GM18861 (cell line): ENCODE results near the gene ARMC5.
A peak's percentile ranks its signal among the peaks of the same experiment; 100 is the strongest.
"Not testable (repeated sequence)": the region's sequence is repeated elsewhere in the genome, so short reads cannot be mapped to it uniquely, and the experiment has no call there.

Experiments
- ATAC-seq: cut with Tn5 transposase; IDR thresholded peaks from one replicate; pipeline ENCODE4 v1.9.1; 2021; ENCODE audit not compliant: unreplicated experiment

ARMC5 gene

DNA sequence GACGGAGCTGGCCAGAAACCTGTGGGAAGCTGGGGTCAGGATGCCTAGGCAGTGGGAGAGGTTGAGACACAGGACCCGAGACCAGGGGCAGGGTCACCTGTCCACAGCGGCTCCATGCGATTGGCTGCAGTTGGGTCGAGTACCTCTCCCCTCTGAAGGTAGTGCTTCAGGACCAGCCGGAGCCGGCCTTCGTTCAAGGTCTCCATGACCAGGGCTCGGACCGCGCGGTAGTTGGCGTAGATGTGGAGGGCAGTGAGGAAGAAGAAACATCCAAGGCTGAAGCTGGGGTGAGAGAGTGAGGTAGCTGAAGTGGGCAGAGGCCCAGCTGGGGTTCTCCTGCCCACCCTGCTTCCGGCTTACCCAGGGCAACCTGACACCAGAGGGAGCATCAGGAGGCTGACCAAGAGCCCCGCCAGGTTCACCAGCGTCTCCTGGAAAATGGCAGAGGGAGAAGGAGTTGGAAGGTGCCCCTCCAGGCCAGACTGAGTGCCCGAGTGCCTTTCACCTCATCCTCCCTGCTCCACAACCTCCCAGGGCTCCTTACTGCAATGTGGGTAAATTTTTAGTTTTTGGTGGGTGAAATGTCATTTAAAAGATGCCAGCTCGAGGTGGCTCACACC is 34.3 kb downstream of the ARMC5 start:
- ATAC-seq = no peak

DNA sequence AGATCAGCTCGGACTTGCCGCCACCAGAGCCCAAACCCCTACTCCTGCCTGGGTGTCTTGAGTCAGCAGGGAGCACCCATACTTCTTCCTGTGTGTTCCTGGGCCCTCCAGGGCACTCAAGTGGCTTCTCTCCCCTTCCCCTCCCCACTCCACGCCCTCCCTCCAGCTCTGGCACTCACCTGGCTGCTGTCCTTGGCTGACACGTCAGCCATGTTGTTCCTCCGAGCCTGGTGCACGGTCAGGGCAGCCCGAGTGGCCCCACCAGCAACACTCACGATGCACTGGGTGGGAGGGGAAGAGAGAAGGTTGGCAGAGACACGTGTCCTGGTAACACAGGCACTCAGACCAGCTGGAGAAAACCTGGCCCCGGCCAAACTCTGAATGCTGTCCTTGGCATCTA is 37.4 kb downstream of the ARMC5 start:
- ATAC-seq = no peak

- no peak for ATAC-seq
Measured at GRCh38 chr16:31498493-31498892, 39.2 kb downstream of the ARMC5 start.

DNA sequence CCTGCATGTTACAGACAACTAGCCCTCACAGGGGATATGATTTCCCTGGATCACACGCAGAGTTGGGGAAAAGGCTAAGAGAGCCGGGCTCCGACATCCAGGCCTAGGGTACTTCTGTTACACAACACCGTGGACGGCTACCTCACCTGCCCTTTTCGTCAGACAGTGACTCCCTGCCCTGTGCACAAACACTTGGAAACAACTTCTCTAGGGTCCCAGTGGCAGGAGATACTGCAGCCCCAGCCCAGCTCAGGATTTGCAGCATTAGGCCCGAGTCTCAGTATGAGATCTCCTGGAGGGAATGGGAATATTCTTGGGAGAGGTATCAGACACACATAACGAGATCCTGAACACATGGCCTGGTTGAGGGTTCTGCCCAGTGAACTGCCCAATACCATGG is 40.6 kb downstream of the ARMC5 start:
- no peak for ATAC-seq

DNA sequence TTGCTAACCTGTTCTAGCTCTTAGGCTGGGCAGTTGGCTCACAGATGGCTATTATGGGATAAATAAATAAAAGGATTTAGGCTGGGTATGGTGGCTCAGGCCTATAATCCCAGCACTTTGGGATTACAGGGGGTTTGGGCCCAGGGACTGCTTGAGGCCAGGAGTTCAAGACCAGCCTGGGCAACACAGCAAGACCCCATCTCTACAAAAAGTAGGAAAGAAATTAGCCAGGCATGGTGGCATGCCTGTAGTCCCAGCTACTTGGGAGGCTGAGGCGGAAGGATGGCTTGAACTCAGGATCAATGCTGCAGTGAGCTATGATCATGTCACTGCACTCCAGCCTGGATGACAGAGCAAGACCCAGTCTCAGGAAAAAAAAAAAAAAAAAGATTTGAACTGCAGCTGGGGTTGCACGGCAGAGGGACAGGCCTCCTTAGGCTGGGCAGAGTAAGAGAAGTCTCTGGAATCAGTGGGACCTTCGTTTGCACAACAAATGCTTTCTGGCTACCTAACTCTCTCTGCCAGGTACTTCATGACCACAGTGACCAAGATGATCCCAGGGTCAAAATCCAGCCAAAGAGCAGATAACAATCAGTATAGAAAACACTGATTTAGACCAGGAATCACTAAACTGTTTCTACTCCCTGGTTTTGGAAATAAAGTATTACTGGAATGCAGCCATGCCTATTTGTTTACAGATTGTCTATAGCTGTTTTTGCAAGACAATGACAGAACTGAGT is 42.1 kb downstream of the ARMC5 start:
- ATAC-seq = no peak

DNA sequence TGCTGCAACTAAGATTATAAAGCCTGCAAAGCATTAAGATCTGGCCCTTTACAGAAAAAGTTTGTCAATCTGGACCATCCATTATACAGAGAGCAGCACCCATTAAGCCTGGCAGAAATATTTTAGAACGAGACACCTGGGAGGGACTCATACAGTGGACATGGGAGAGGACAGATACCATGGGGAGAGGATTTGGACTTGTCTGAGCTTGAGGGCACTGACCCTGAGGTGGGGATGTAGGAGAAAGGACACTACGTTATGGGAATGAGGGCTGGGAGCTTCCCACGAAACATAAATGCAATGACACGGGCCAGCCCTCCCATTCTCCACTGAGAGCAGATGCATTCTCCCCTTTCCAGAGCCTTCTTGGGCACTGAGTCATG is 42.7 kb downstream of the ARMC5 start:
- ATAC-seq = no peak

DNA sequence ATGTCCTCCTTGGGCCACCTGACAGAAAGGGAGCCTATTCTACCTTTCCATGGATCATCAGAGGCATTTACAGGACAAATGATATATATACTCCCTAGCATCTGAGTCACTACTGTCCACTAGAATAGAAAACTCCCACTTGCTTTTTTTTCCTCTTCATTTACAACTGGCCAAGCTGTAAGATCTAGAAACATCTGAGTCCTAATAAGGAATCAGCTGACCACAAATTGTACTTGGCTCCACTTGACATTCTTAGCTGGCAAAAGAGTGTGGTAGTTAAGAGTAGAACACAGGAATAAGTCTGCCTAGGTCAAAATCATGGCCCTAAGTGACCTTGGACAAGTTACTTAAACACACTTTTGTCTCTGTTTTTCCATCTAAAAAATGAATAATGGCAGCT is 43.7 kb downstream of the ARMC5 start:
- no peak for ATAC-seq

DNA sequence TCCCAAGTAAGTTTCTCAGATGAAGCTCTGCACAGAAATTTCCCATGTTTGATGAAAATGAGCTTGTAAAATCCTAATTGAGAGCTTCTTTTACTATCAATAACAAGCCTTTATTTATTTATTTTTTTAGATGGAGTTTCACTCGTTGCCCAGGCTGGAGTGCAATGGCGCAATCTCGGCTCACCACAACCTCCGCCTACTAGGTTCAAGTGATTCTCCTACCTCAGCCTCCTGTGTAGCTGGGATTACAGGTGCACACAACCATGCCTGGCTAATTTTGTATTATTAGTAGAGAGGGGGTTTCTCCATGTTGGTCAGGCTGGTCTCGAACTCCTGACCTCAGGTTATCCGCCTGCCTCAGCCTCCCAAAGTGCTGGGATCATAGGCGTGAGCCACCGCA is 44.3 kb downstream of the ARMC5 start:
- not testable (repeated sequence) for ATAC-seq

- ATAC-seq = no peak
Measured at GRCh38 chr16:31504159-31504558, 44.9 kb downstream of the ARMC5 start.

DNA sequence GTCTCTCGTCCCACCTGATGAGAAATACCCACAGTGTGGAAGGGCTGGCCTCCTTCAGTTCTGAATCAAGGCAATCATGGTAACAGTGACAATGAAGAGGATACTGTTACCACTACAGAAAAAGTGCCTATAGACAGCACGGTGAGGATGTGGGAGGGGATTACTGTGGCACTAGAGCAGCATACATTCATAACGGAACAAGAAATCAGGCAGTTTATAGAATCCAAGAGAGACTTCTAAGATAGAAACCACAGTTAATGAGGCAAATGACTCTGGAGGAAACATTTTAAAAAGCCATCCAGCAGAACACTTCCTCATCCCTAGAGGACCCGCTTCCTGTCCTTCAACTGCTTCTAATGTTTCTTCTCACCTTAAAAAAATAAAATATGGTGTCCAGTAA is 46.2 kb downstream of the ARMC5 start:
- peak; percentile 41 for ATAC-seq

- ATAC-seq = no peak
Measured at GRCh38 chr16:31507617-31507928, 48.3 kb downstream of the ARMC5 start.

GRCh38 chr16:31507929-31508705 is 48.8 kb downstream of the ARMC5 start, which contains the start of gene RUSF1:
Gene RUSF1 (minus strand): TSS chr16:31508391. CDS start chr16:31508373, 18 bp downstream.
- ATAC-seq = peak; percentile 89

GRCh38 chr16:31508706-31509195 is 49.5 kb downstream of the ARMC5 start:
- ATAC-seq = no peak

GRCh38 chr16:31513126-31513525 is 53.8 kb downstream of the ARMC5 start:
- no peak for ATAC-seq

DNA sequence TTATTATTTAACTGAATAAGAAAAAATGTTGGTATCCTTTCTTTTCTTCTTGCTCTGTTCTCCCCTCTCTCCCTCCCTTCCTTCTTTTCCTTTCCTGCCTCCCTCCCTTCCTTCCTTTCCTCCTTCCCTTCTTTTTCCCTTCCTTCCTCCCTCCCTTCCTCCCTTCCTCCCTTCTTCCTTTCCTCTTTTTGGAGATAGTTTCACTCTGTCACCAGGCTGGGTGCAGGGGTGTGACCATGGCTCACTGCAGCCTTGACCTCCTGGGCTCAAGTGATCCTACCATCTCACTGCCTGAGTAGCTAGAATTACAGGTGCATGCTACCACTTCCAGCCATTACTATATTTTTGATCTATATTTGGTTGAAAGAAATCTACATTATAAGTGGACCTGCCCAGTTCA is 54.6 kb downstream of the ARMC5 start:
- ATAC-seq = no peak
